ENCODE measurements around the gene ADAT3. TPM values are rescaled to one million over a fixed set of nuclear protein-coding genes. Genes with fewer than 3 reads are reported as not detected.

ADAT3 gene
- total RNA-seq, 1 donor: 4.0 TPM

- DNase-seq (ENCODE audit: low read depth in 2 of 3, low spot score in 2 of 3): no peak
These were observed 49.3 kb downstream of the ADAT3 start for GRCh38 chr19:1954532-1954933.

GRCh38 chr19:1955171-1956121, 50.2 kb downstream of the ADAT3 start:
- DNase-seq (ENCODE audit: low read depth in 2 of 3, low spot score in 2 of 3): no peak

- no peak for DNase-seq (ENCODE audit: low read depth in 2 of 3, low spot score in 2 of 3)
These were observed 50.9 kb downstream of the ADAT3 start for GRCh38 chr19:1956122-1956494.

GRCh38 chr19:1956868-1957492, 51.8 kb downstream of the ADAT3 start:
- DNase-seq (ENCODE audit: low read depth in 2 of 3, low spot score in 2 of 3): no peak

- no peak for DNase-seq (ENCODE audit: low read depth in 2 of 3, low spot score in 2 of 3)
These were observed 52.5 kb downstream of the ADAT3 start for GRCh38 chr19:1957562-1958248.

GRCh38 chr19:1959928-1960589, 54.9 kb downstream of the ADAT3 start:
- DNase-seq (ENCODE audit: low read depth in 2 of 3, low spot score in 2 of 3): no peak

- DNase-seq (ENCODE audit: low read depth in 2 of 3, low spot score in 2 of 3): no peak
These were observed 56.0 kb downstream of the ADAT3 start for GRCh38 chr19:1961000-1961883.

GRCh38 chr19:1962674-1963073, 57.5 kb downstream of the ADAT3 start:
- DNase-seq (ENCODE audit: low read depth in 2 of 3, low spot score in 2 of 3): no peak

Other genes starting within 250 kb of the ADAT3 start
- not detected for gene ONECUT3, start 151.9 kb upstream of the ADAT3 start, total RNA-seq
- gene ATP8B3, start 93.1 kb upstream of the ADAT3 start, total RNA-seq: 4.3 TPM
- gene REXO1, start 56.9 kb upstream of the ADAT3 start, total RNA-seq: 19.1 TPM
- 10.8 TPM for gene KLF16, start 41.8 kb upstream of the ADAT3 start, total RNA-seq
- gene ABHD17A, start 19.9 kb upstream of the ADAT3 start, total RNA-seq: 91.3 TPM
- gene SCAMP4, start within 50 bp of the ADAT3 start, total RNA-seq: 42.8 TPM
- gene CSNK1G2, start 35.8 kb downstream of the ADAT3 start, total RNA-seq: 269 TPM
- 146 TPM for gene BTBD2, start 110.3 kb downstream of the ADAT3 start, total RNA-seq
- 123 TPM for gene MKNK2, start 145.8 kb downstream of the ADAT3 start, total RNA-seq
- gene MOB3A, start 190.9 kb downstream of the ADAT3 start, total RNA-seq: 65.4 TPM
- gene IZUMO4, start 191.5 kb downstream of the ADAT3 start, total RNA-seq: 2.2 TPM
- 137 TPM for gene AP3D1, start 246.2 kb downstream of the ADAT3 start, total RNA-seq

Data from hematopoietic multipotent progenitor cell (in vitro differentiated cells).